Sigmoid colon (tissue), 7 donors: ENCODE results near the gene CCL4L2. TPM values are rescaled to one million over a fixed set of nuclear protein-coding genes. Genes with fewer than 3 reads are reported as not detected.
"Not testable (repeated sequence)": the region's sequence is repeated elsewhere in the genome, so short reads cannot be mapped to it uniquely, and the experiment has no call there.

Experiments
- DNase-seq: peaks from one replicate; pipeline ENCODE4 v3.0.0-alpha.2; 2019
- H3K27ac ChIP-seq, 4 donors: fragments of 200-600 bp; sonication (generic); one replicate each; pipeline ENCODE4 v1.5.1; 2016 to 2019; ENCODE audit warnings: mild to moderate bottlenecking in 1 of 4
- H3K27me3 ChIP-seq, 3 donors: fragments of 200-600 bp; sonication (generic); one replicate each; pipeline ENCODE4 v1.5.1; 2019; ENCODE audit warnings: mild to moderate bottlenecking in 1 of 3
- H3K36me3 ChIP-seq, 4 donors: fragments of 200-600 bp; sonication (generic); one replicate each; pipeline ENCODE4 v1.5.1; 2016 to 2019
- H3K4me1 ChIP-seq, 4 donors: fragments of 200-600 bp; sonication (generic); one replicate each; pipeline ENCODE4 v1.5.1; 2017 to 2019
- H3K4me3 ChIP-seq, 4 donors: fragments of 200-600 bp; sonication (generic); one replicate each; pipeline ENCODE4 v1.5.1; 2017 to 2019; ENCODE audit warnings: mild to moderate bottlenecking in 2 of 4, moderate library complexity in 1 of 4
- H3K9me3 ChIP-seq, 4 donors: fragments of 200-600 bp in 3 of 4; sonication (generic) in 3 of 4; one replicate each; pipeline versions ENCODE4 v1.5.1 to v1.6.1; 2013 to 2019
- WGBS, 2 donors: extraction: QIAGEN DNeasy Blood & Tissue Kit; methylation state at CpG; one replicate each; pipeline ENCODE4 v1.1.7; 2013; 5-methylcytosine and 5-hydroxymethylcytosine counted together
- intact Hi-C: fragments of 100-400 bp; cut with DNase I; formaldehyde crosslinking; loops from one replicate; pipeline ENCODE4 v1.15.1; 2023
- polyA plus RNA-seq, 3 donors: library from polyadenylated mRNA; stranded (reverse); fragments of 200-250 nt; gene quantifications; one replicate each; pipeline ENCODE4 v1.2.3, GENCODE V29; 2013
- small RNA-seq, 3 donors: library from RNA; depleted of rRNA; stranded (forward); fragments of <200 nt; gene quantifications; one replicate each; pipeline ENCODE3, GENCODE V24; 2016
- total RNA-seq, 4 donors: library from RNA; depleted of rRNA; stranded (reverse); fragments of >200 nt; gene quantifications; one replicate each; pipeline ENCODE4 v1.1.0, GENCODE V29; 2016
- donor health status: healthy with polysubstance abuse.
- donor health status: Bipolar disorder and iron deficiency.
- donor health status: healthy.

The CCL4L2 gene
- total and polyA plus RNA-seq, 7 donors: 0.58 to 11.3 (median 3.9) TPM; not detected in 3

DNA sequence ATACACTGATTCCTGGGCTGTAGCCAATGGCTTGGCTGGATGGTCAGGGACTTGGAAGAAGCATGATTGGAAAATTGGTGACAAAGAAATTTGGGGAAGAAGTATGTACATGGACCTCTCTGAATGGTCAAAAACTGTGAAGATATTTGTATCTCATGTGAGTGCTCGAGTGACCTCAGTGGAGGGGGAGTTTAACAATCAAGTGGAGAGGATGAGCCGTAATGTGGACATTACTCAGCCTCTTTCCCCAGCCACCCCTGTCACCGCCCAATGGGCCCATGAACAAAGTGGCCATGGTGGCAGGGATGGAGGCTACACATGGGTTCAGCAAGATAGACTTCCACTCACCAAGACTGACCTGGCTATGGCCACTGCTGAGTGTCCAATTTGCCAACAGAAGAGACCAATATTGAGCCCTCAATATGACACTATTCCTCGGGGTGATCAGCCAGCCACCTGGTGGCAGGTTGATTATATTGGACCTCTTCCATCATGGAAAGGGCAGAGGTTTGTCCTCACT is 10.8 kb downstream of the CCL4L2 start:
- H3K27ac ChIP-seq, intact Hi-C loops, H3K4me3 ChIP-seq, H3K9me3 ChIP-seq, DNase-seq, H3K36me3 ChIP-seq, H3K4me1 ChIP-seq, H3K27me3 ChIP-seq: not testable (repeated sequence)
- 85 to 86% methylated on average over 4 of the region's 4 CpGs for WGBS, 2 donors

DNA sequence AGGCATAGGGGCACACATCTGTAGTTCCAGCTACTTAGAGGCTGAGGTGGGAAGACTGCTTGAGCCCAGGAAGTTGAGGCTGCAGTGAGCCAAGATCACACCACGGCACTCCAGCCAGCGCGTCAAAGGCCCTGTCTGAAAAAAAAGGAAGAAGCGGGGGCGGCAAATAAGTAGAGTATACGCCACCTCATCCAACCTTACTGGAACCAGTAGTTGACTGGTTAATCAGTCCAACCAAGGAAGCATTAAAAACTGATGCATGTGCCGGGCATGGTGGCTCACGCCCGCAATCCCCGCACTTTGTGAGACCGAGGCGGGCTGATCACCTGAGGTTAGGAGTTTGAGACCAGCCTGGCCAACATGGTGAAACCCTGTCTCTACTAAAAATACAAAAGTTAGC is 12.1 kb downstream of the CCL4L2 start:
- H3K27me3 ChIP-seq, H3K36me3 ChIP-seq, intact Hi-C loops, DNase-seq, H3K4me1 ChIP-seq, H3K4me3 ChIP-seq, H3K27ac ChIP-seq, H3K9me3 ChIP-seq: not testable (repeated sequence)
- 93 to 95% methylated on average over 12 of the region's 12 CpGs for WGBS, 2 donors

DNA sequence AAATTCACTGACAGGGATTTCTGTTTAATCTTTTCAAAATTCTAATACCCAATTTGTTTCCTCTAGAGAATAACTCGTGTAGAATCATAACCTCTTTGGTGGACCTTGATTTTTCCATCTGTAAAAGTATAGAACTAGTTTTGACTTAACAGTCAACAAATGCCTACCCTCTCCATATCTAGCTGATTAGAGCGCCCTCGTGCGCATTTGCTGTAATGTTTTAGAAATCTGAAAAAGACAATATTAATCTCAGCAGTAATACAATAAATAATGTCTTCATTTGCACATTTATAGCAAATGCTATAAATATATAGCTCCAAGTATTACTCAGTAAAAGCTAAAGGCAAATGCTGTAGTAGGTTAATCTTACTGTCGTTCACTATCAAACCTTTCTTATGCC is 18.8 kb downstream of the CCL4L2 start:
- H3K27me3 ChIP-seq, H3K4me3 ChIP-seq, H3K9me3 ChIP-seq, H3K4me1 ChIP-seq, intact Hi-C loops, H3K36me3 ChIP-seq, H3K27ac ChIP-seq, DNase-seq: not testable (repeated sequence)
- WGBS, 2 donors: 51 to 60% methylated on average over 4 of the region's 5 CpGs

DNA sequence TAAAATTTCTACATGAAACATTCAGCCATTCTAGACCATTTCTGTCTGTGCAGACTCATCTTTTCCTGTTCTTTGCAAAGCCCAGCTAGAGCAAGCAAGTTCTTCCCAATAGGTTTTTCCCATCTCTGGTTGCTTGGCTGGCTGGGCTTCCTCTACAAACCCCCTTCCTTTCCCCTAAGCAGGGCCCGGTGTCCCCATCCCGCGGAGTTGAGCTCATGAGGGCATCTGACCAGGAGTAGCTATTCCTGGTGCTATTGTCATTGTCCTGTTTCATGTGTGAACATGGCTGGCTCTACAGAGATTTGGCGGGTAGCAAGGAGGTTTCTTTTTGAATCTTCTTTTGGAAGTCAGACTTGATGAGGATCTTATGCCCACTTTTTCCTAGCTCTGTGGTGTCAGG is 31.2 kb downstream of the CCL4L2 start:
- intact Hi-C loops, H3K4me1 ChIP-seq, H3K36me3 ChIP-seq, H3K4me3 ChIP-seq, H3K9me3 ChIP-seq, H3K27ac ChIP-seq, DNase-seq, H3K27me3 ChIP-seq: not testable (repeated sequence)
- 83 to 88% methylated on average over 3 of the region's 4 CpGs for WGBS, 2 donors

Small RNAs within 50 kb of the gene (small RNA-seq; reads per million reads assigned to genes)
- gene AC243829.3 (0 reads per million in 3 donors), gene AC243829.6 (0 reads per million in 3 donors)

Other genes starting within 250 kb of the CCL4L2 start
- gene CCL16, start 229.6 kb upstream of the CCL4L2 start, total RNA-seq: 1 to 10 TPM in 1 of 4 donors, not detected in 3; 1.1 TPM
- under 1 TPM in 1 of 3 donors, not detected in 2; 0.10 TPM for gene CCL16, start 229.6 kb upstream of the CCL4L2 start, polyA plus RNA-seq
- gene CCL14, start 224.3 kb upstream of the CCL4L2 start, total RNA-seq: 10 to 100 TPM; 13.0 to 30.0 (median 23.7) TPM
- 10 to 100 TPM in 1 of 3 donors, under 1 TPM in 1, not detected in 1; 0.60 to 14.2 TPM for gene CCL14, start 224.3 kb upstream of the CCL4L2 start, polyA plus RNA-seq
- gene CCL15, start 209.5 kb upstream of the CCL4L2 start, total RNA-seq: not detected
- gene CCL15, start 209.5 kb upstream of the CCL4L2 start, polyA plus RNA-seq: 10 to 100 TPM; 30.1 to 37.2 (median 33.7) TPM
- gene CCL23, start 193.1 kb upstream of the CCL4L2 start, total RNA-seq: 1 to 10 TPM in 3 of 4 donors, under 1 TPM in 1; 0.82 to 8.6 (median 4.2) TPM
- gene CCL23, start 193.1 kb upstream of the CCL4L2 start, polyA plus RNA-seq: 10 to 100 TPM in 1 of 3 donors, not detected in 2; 18.6 TPM
- gene CCL18, start 146.8 kb upstream of the CCL4L2 start, total RNA-seq: 1 to 10 TPM in 3 of 4 donors, not detected in 1; 1.4 to 2.9 (median 2.8) TPM
- 10 to 100 TPM in 1 of 3 donors, 1 to 10 TPM in 2; 1.8 to 52.7 (median 4.9) TPM for gene CCL18, start 146.8 kb upstream of the CCL4L2 start, polyA plus RNA-seq
- 1 to 10 TPM in 3 of 4 donors, not detected in 1; 1.2 to 2.4 (median 1.4) TPM for gene CCL3, start 120.9 kb upstream of the CCL4L2 start, total RNA-seq
- 10 to 100 TPM in 1 of 3 donors, 1 to 10 TPM in 2; 3.6 to 22.4 (median 9.6) TPM for gene CCL3, start 120.9 kb upstream of the CCL4L2 start, polyA plus RNA-seq
- gene CCL4, start 107.2 kb upstream of the CCL4L2 start, total RNA-seq: 1 to 10 TPM in 2 of 4 donors, under 1 TPM in 1, not detected in 1; 0.16 to 3.7 (median 1.1) TPM
- gene CCL4, start 107.2 kb upstream of the CCL4L2 start, polyA plus RNA-seq: 10 to 100 TPM in 1 of 3 donors, 1 to 10 TPM in 2; 2.4 to 12.7 (median 5.1) TPM
- 1 to 10 TPM in 3 of 4 donors, not detected in 1; 1.1 to 5.0 (median 1.5) TPM for gene TBC1D3B, start 34.4 kb upstream of the CCL4L2 start, total RNA-seq
- gene TBC1D3B, start 34.4 kb upstream of the CCL4L2 start, polyA plus RNA-seq: 1 to 10 TPM in 2 of 3 donors, not detected in 1; 2.7 to 4.8 TPM
- 1 to 10 TPM in 1 of 4 donors, not detected in 3; 2.2 TPM for gene CCL3L1, start 14.3 kb upstream of the CCL4L2 start, total RNA-seq
- 1 to 10 TPM; 1.2 to 2.4 (median 2.3) TPM for gene CCL3L1, start 14.3 kb upstream of the CCL4L2 start, polyA plus RNA-seq
- gene TBC1D3I, start 53.5 kb downstream of the CCL4L2 start, total RNA-seq: not detected
- under 1 TPM in 1 of 3 donors, not detected in 2; 0.45 TPM for gene TBC1D3I, start 53.5 kb downstream of the CCL4L2 start, polyA plus RNA-seq
- 1 to 10 TPM in 1 of 4 donors, not detected in 3; 1.4 TPM for gene TBC1D3G, start 112.8 kb downstream of the CCL4L2 start, total RNA-seq
- gene TBC1D3G, start 112.8 kb downstream of the CCL4L2 start, polyA plus RNA-seq: under 1 TPM in 1 of 3 donors, not detected in 2; 0.46 TPM
- gene TBC1D3H, start 177.4 kb downstream of the CCL4L2 start, total RNA-seq: not detected
- under 1 TPM in 1 of 3 donors, not detected in 2; 0.46 TPM for gene TBC1D3H, start 177.4 kb downstream of the CCL4L2 start, polyA plus RNA-seq